Activated CD4-positive, CD25-positive, alpha-beta regulatory T cell treated with anti-CD3 and anti-CD28 coated beads, Interleukin-2, amount 50 U/mL, for 72 hours (primary cell): Measurements from ENCODE around the gene OR6Y1.

Source experiments
- DNase-seq: peaks from one replicate; pipeline ENCODE4 v3.0.0; 2021

Gene OR6Y1

GRCh38 chr1:158554352-158554751, at the start of gene OR6Y1:
Gene OR6Y1, minus strand, starts transcription at chr1:158554405. Its CDS starts 6,300 bp downstream, at chr1:158548105.
- DNase-seq, result no peak

DNA sequence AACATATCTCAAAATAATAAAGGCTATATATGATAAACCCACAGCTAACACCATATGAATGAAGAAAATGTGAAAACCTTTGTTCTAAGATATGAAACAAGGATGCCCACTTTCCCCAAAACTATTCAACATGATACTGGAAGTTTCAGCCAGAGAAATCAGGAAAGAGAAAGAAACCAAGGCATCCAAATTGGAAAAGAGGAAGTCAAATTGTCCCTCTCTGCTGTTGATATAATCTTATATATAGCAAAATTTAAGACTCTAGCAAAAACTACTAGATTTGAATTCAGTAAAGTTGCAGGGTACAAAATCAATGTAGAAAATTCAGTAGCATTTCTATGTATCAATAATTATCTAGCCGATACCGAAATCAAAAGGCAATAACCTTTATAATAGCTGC, 46.5 kb upstream of the OR6Y1 start:
- DNase-seq, result no peak

DNA sequence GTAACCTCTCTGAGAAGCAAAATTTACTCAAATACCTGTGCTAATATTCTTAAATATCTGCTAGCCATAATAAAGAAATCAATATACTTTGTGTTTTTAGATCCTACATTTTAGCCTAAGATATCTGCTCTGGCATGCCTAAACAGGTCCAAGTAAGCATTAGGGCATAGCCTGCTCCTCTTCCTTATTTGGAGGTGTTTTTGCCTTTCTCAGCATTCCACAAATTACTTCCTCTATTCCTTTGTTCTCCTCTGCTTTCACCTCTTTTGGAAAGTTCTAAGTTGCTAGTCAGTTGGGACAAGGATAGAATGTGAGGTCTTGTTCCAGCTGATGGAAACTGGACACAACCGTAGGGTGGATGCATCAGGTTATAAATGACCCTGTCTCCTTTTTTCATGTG, 32.7 kb upstream of the OR6Y1 start:
- DNase-seq, result no peak

DNA sequence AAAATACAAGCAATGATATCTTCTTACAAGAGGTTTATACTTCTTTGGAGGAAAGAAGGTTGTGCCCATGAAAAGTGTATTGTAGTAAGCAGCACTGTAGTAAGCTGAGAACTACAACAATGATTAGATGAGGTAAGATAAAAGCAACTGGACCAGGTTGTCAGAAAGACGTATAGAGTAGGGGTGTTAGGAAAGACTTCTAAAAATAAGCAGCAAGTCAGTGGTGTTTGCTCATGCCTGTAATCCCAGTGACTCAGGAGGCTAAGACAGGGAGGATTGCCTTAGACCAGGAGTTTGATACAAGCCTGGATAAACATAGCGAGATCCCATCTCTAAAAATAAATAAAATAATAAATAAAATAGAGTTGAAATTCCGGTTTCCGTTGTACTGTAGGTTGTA, 29.8 kb upstream of the OR6Y1 start:
- no peak for DNase-seq

DNA sequence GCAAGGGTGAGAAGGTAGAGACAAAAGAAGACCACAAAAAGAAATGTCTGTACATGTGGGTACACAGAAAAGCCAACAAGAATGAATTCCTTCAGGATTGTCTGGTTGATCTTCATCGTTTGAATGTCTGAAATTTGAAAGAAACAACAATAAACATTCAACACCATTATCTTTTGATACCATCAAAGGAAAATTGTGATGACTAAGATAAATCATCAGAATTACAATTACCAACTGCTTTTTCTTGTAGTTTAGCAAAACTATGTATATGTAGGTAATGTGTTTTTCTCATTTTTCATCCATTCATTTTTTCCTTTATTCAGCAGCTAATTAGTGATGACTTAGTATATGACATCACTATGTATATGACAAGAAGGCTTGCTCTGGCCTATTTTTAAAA, 25.5 kb upstream of the OR6Y1 start, which contains the start of gene OR10X1:
OR10X1 (minus strand) TSS at position 167 of the 400 bp plus-strand sequence; CDS start at position 167, 0 bp downstream.
- no peak for DNase-seq

DNA sequence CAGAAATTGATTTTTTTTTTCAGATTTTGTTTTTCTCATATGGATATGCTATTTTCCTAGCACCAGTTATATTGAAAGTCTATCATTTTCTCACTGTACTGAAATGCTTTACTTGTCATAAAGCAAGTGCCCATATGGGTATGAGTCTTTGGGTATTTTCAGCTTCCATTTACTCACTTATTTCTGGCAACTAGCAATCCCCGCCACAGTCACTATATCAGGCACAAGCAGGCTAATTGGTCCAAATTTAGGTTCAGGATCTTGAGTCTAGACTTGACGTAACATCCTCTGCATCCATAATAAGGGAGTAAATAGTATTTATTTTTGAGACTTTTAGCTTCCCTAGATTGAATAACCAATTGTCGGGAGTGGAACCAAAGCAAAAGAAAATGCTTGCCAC, 23.4 kb upstream of the OR6Y1 start:
- DNase-seq, result no peak

DNA sequence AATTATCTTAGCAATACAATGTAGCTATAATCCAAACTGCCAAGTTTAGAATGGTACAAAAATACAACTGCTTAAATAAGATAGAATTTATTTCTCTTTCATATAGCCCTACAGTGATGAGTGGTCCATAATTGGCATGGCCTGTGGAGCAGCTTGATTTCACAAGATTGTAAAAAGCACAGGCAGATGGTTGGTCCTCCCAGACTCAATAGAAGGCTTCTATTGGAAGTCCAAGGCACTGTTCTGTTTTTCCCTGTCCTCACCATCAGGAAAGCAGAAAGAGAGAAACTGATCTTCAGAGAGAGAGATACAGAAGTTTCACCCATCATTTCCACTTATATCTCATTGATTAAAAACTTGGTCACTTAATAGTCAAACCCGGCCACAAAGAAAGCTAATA, 18.0 kb upstream of the OR6Y1 start:
- no peak for DNase-seq

- no peak for DNase-seq
Measured at GRCh38 chr1:158570480-158570879, 16.3 kb upstream of the OR6Y1 start, which contains the start of gene OR6P1. Gene OR6P1, minus strand, starts transcription at chr1:158570580. Its CDS starts 6,976 bp downstream, at chr1:158563604.

GRCh38 chr1:158564608-158565007, 10.4 kb upstream of the OR6Y1 start:
- no peak for DNase-seq

DNA sequence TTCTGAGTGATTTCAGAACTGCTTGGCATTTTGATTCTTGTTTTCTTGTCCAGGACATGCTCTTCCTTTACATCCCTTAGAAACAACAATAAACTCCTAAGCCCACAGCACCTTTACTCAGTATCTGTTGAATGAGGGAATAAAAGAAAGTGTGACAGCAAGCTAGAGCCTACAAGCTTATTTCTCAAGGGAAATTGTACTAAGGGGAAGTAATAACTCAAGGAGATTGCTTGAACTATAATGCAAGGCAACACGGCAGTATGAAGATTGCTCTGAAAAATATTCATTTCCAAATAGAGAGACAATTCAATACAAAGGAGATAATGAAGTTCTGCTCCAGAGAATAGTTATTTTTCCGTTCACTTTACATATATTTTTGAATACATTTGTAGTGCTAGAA, 9.6 kb upstream of the OR6Y1 start:
- DNase-seq, result no peak

DNA sequence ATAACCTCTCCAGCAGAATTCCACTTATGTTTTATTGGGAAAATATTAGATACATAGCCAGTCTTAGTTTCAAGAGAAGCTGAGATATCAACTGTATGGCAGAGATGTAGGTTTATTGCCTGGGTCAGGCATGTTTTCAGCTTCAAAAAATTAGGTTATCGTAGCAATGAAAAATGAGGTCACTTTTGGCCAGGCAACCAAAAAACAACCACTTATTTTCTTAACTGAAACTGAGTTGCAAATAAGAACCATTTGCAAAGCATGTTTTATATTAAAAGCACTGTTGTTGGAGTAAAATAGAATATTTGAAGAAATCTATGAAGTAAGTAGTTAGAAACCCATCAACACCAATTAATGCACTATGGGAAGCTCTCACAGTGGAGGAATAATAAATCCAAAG, 5.5 kb upstream of the OR6Y1 start:
- no peak for DNase-seq

GRCh38 chr1:158552296-158552695, 1.9 kb downstream of the OR6Y1 start:
- DNase-seq, result no peak

GRCh38 chr1:158547533-158547932, 6.7 kb downstream of the OR6Y1 start:
- DNase-seq, result no peak

GRCh38 chr1:158537609-158538008, 16.6 kb downstream of the OR6Y1 start:
- no peak for DNase-seq

DNA sequence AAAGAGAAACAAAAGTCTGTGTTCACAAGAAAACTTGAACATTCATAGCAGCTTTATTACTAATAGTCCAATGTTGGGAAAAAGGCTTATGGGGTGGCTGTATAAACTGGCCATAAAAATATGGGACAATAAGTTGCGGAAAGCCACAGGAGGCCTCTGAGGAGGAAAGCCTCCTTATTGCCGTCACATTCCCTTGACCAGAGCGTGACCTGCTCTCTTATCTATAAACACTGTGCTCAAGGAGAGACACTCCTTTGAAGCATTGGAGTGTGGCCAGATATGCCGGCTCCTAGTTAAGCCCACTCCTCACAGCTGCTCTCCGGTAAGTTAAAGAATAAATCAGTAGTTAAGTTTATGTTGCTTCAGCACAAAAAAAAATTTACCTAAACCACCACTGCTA, 19.7 kb downstream of the OR6Y1 start:
- DNase-seq, result no peak

- DNase-seq, result no peak
Measured at GRCh38 chr1:158527190-158527815, 26.9 kb downstream of the OR6Y1 start.

- no peak for DNase-seq
Measured at GRCh38 chr1:158521666-158522058, 32.5 kb downstream of the OR6Y1 start.

- DNase-seq, result no peak
Measured at GRCh38 chr1:158520955-158521665, 33.1 kb downstream of the OR6Y1 start.

- no peak for DNase-seq
Measured at GRCh38 chr1:158520021-158520420, 34.2 kb downstream of the OR6Y1 start.

DNA sequence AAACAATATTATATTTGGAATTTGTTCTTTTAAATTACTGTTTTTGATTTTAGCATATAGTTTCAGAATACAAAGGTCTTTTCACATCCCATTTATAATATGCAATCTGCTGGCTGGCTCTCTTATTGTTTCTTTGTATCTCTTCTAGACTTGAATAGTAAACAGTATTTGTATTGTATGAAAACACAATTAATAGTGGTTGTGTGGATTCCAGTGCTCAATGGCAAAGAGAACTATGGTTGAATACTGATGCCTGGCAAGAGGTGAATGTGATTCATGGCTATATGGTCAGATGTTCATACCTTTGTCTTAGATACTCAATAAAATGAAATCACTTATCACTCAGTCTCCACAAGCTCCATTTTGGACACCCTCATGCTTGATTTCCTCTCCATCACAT, 37.2 kb downstream of the OR6Y1 start:
- DNase-seq, result no peak

GRCh38 chr1:158509471-158510156, 44.6 kb downstream of the OR6Y1 start:
- DNase-seq, result no peak

GRCh38 chr1:158507511-158507910, 46.7 kb downstream of the OR6Y1 start:
- no peak for DNase-seq

- peak; percentile 36 for DNase-seq
Measured at GRCh38 chr1:158506369-158506987, 47.7 kb downstream of the OR6Y1 start.

DNA sequence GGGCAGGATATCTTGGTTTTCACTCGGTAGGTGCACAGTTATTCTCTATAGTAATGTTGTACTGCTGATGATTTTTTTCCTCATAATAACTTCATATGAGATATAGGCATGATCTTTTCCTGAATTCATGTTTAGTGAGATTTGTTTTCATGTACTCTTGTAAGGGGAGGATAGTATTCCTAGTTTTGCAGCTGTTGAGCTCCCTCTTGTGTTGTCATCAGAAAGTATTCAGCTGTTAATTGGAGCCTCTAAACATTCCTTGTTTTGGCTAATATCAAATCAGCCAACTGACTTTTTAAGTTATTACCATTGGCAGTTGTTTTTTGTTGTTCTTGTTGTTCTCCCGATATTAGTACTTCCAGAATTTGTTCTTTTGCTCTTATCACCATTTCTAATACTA, 57.8 kb downstream of the OR6Y1 start:
- DNase-seq, result no peak
